NCI-H82 treated with DMSO at 0.1 percent for 48 hours (cell line): Measurements from ENCODE around the gene RAI1.

ENCODE experiments used
- DNase-seq: peaks from one replicate; lab custom pipeline; 2025; ENCODE audit not compliant: unreplicated experiment; lab: John Stamatoyannopoulos, UW

RAI1 gene

DNA sequence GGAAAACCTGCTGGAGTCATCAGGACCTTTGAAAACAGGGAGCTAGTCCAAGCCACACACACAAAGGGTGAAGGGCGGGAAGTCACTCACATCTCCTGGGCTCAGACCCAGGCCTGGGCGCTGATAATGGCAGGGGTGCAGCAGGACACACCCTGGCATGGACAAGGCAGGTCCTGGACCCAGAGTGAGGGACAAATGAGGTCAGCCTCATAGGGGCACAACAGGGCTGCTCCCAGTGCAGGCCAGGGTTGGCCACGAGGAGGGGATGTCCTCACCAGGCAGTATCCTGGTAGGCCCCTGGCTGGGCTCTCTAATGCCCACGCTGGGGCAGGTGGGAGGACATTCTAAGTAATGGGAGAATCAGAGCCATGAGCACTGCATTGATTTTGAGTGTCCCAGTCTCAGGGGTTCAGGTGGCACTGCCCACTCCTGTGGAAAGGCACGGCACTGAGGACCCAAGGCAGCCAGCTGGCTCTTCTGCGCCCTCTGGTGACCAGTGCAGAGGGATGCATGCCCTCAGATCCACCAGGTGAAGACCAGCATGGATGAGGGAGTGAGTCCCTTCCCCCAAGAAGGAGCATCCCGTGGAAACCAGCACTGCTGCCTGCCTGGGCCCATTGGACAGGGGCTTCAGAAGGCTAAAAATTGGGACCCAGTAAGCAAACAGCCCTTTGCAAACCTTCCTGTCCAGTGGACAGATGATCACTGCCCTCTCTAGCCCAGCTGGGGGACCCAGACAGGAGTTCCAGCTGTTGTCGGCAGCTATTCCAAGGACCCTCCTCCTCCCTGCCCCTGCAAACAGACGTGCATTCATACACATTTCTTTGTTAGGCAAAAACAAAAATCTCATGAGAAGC is 178.9 kb downstream of the RAI1 start:
- no peak for DNase-seq

- no peak for DNase-seq
Measured at GRCh38 chr17:17860766-17861107, 179.5 kb downstream of the RAI1 start.
